ENCODE results near the gene SKOR2. TPM values are rescaled to one million over a fixed set of nuclear protein-coding genes. Genes with fewer than 3 reads are reported as not detected.

The SKOR2 gene
- total and polyA plus RNA-seq, 9 donors, result 0.01 TPM; not detected in 8

DNA sequence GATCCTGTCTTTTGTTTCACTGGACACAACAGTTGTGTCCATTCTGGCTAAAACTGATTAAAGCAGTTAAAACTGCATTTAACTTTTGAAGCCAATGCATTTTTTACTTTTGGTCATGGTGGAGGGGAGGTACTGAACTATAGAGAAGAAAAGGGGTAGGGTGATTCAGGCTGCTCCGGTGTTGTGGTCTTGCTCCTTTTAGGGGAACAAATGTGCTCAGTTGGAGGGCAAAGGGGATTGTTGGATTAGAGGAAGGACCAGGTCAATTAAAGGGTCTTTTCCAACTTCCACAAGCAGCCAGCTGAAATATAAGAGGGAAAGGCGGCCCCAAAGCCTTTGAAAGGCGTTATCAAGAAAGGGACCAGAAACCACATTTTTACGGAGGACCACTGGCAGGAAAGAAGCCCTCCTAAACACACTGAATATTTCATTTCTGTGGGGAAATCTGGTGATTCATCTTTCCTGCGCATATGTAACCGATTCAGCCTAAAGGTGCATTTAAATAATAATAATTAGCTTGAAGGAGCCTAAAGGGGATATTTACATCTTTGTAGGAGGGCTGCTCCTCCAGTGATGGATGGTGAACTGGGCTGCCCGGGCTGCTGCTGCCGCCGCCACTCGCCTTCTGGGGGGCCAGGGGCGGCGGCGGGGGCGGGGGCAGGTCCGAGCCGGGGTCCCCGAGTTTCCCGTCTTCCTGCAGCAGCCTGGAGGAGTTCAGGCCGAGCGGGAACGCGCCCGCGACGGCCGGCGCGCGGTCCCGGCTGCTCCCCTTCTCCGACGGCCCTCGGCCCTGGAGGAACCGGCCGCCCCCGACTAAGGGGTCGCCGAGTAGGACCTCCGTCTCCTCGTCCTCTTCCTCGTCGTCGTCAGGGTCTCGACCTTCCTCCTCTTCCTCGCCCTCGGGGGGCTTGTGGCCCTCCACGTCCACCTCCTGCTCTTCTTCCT, 5.2 kb downstream of the SKOR2 start:
- H3K4me1 ChIP-seq (ENCODE audit: insufficient read depth), result no peaks in the 10 kb centered on the region
- no peak for DNase-seq
- 1 to 2% (median 2%) methylated on average over 47 of the region's 47 CpGs for WGBS, 3 donors
- no peak for TF ChIP-seq EP300 (IDR thresholded peaks at IDR 0.05)
- TF ChIP-seq CTCF (IDR thresholded peaks at IDR 0.05), result no peak
- no peak for TF ChIP-seq POLR2A (IDR thresholded peaks at IDR 0.05)
- H3K4me3 ChIP-seq, result no peak overlapping the region
- no peak overlapping the region for H3K27ac ChIP-seq
- H3K36me3 ChIP-seq, result no peaks in the 10 kb centered on the region
- intact Hi-C loops (cut with DNase I), result no loop called here
- no peaks in the 10 kb centered on the region for H3K27me3 ChIP-seq
- no peaks in the 10 kb centered on the region for H3K9me3 ChIP-seq

- H3K9me3 ChIP-seq, result no peaks in the 10 kb centered on the region
- no peaks in the 10 kb centered on the region for H3K4me1 ChIP-seq (ENCODE audit: insufficient read depth)
- intact Hi-C loops (cut with DNase I), result no loop called here
- DNase-seq, result no peak
- 22 to 26% (median 23%) methylated on average over 4 of the region's 4 CpGs for WGBS, 3 donors
- TF ChIP-seq CTCF (IDR thresholded peaks at IDR 0.05) (no peak), POLR2A (IDR thresholded peaks at IDR 0.05) (no peak), EP300 (IDR thresholded peaks at IDR 0.05) (no peak)
- no peak overlapping the region for H3K27ac ChIP-seq
- H3K27me3 ChIP-seq, result peaks cover 3% of the 10 kb centered on the region
- H3K4me3 ChIP-seq, result no peak overlapping the region
- no peaks in the 10 kb centered on the region for H3K36me3 ChIP-seq
These were observed 7.4 kb downstream of the SKOR2 start for GRCh38 chr18:47244086-47244485.

GRCh38 chr18:47235096-47235495, 16.4 kb downstream of the SKOR2 start:
- H3K4me1 ChIP-seq (ENCODE audit: insufficient read depth), result no peaks in the 10 kb centered on the region
- TF ChIP-seq EP300 (IDR thresholded peaks at IDR 0.05) (no peak), CTCF (IDR thresholded peaks at IDR 0.05) (no peak), POLR2A (IDR thresholded peaks at IDR 0.05) (no peak)
- intact Hi-C loops (cut with DNase I), result no loop called here
- DNase-seq, result no peak
- H3K9me3 ChIP-seq, result no peaks in the 10 kb centered on the region
- WGBS, 3 donors, result 69 to 77% (median 70%) methylated on average over 4 of the region's 4 CpGs
- peaks cover 3% of the 10 kb centered on the region for H3K27me3 ChIP-seq
- H3K36me3 ChIP-seq, result no peaks in the 10 kb centered on the region
- H3K27ac ChIP-seq, result no peak overlapping the region
- no peak overlapping the region for H3K4me3 ChIP-seq

GRCh38 chr18:47226660-47227059, 24.8 kb downstream of the SKOR2 start:
- Histone ChIP-seq H3K27me3 (no peaks in the 10 kb centered on the region), H3K9me3 (no peaks in the 10 kb centered on the region), H3K4me3 (no peak overlapping the region), H3K36me3 (no peaks in the 10 kb centered on the region), H3K4me1 (ENCODE audit: insufficient read depth) (no peaks in the 10 kb centered on the region), H3K27ac (no peak overlapping the region)
- DNase-seq, result no peak
- TF ChIP-seq POLR2A (IDR thresholded peaks at IDR 0.05) (no peak), EP300 (IDR thresholded peaks at IDR 0.05) (no peak), CTCF (IDR thresholded peaks at IDR 0.05) (no peak)
- intact Hi-C loops (cut with DNase I), result no loop called here

Measured in ovary (tissue), 9 donors.